HepG2 (cell line): ENCODE data around the gene ZNF740. TPM values are rescaled to one million over a fixed set of nuclear protein-coding genes. Genes with fewer than 3 reads are reported as not detected.

ENCODE experiments used
- AGO1 ChIP-seq: fragments of 200-400 bp; formaldehyde crosslinking; IDR thresholded peaks from 2 replicates; pipeline ENCODE4 v1.6.1; 2017; ENCODE audit warnings: mild to moderate bottlenecking, low read depth, low read length, moderate library complexity; ENCODE audit not compliant: poor library complexity, severe bottlenecking
- AGO2 ChIP-seq: fragments of 200-400 bp; formaldehyde crosslinking; optimal IDR thresholded peaks from 2 replicates; pipeline ENCODE3; 2017; ENCODE audit warnings: mild to moderate bottlenecking, low read depth, low read length, moderate library complexity
- AHDC1 ChIP-seq: sonication (generic); formaldehyde crosslinking; IDR thresholded peaks from 2 replicates; pipeline ENCODE4 v1.5.1; 2020; ENCODE audit warnings: mild to moderate bottlenecking, missing genetic modification reagents, borderline replicate concordance
- BRD4 ChIP-seq: sonication (generic); formaldehyde crosslinking; IDR thresholded peaks from 2 replicates; pipeline ENCODE4 v1.4.0; 2020; ENCODE audit warnings: missing genetic modification reagents
- CBX5 ChIP-seq: sonication (generic); formaldehyde crosslinking; IDR thresholded peaks from 2 replicates; pipeline ENCODE4 v1.4.0; 2020; ENCODE audit warnings: missing genetic modification reagents, borderline replicate concordance
- ELF1 ChIP-seq: sonication (generic); formaldehyde crosslinking; IDR thresholded peaks from 2 replicates; pipeline ENCODE4 v1.4.0; 2020; ENCODE audit warnings: missing genetic modification reagents
- ETV5 ChIP-seq: IDR thresholded peaks from 2 replicates; pipeline ENCODE4 v1.6.1; 2018; ENCODE audit warnings: missing biosample characterization, missing genetic modification reagents, inconsistent platforms, borderline replicate concordance
- GABPA ChIP-seq, 2 experiments: IDR thresholded peaks; 2 replicates each; pipeline ENCODE4 v1.6.1; 2011 to 2016; ENCODE audit warnings: low read depth in 2 of 2, low read length in 1 of 2, missing biosample characterization in 1 of 2, missing genetic modification characterization in 1 of 2
- HNRNPUL1 ChIP-seq: fragments of 200-400 bp; formaldehyde crosslinking; IDR thresholded peaks from 2 replicates; pipeline ENCODE4 v1.6.1; 2017; ENCODE audit warnings: low read depth, mild to moderate bottlenecking, low read length, moderate library complexity
- KDM2A ChIP-seq: sonication (generic); formaldehyde crosslinking; IDR thresholded peaks from 2 replicates; pipeline ENCODE4 v1.4.0; 2020; ENCODE audit warnings: low read depth, missing genetic modification reagents, borderline replicate concordance
- NFE2 ChIP-seq: sonication (generic); formaldehyde crosslinking; IDR thresholded peaks from 2 replicates; pipeline ENCODE4 v1.4.0; 2020; ENCODE audit warnings: missing genetic modification reagents
- RBM22 ChIP-seq: fragments of 200-400 bp; formaldehyde crosslinking; optimal IDR thresholded peaks from 2 replicates; pipeline ENCODE3; 2017; ENCODE audit warnings: mild to moderate bottlenecking, low read length, moderate library complexity
- REPIN1 ChIP-seq: sonication (generic); formaldehyde crosslinking; IDR thresholded peaks from 2 replicates; pipeline ENCODE4 v1.8.0; 2022; ENCODE audit warnings: missing genetic modification reagents, low read depth, mild to moderate bottlenecking, borderline replicate concordance
- SALL2 ChIP-seq: sonication (generic); formaldehyde crosslinking; IDR thresholded peaks from 2 replicates; pipeline ENCODE4 v1.8.1; 2023; ENCODE audit warnings: mild to moderate bottlenecking, missing genetic modification reagents, inconsistent platforms
- STAG1 ChIP-seq: sonication (generic); formaldehyde crosslinking; IDR thresholded peaks from 2 replicates; pipeline ENCODE4 v1.4.0; 2020; ENCODE audit warnings: missing genetic modification reagents
- TARDBP ChIP-seq: sonication (generic); formaldehyde crosslinking; IDR thresholded peaks from 2 replicates; pipeline ENCODE4 v1.8.0; 2022; ENCODE audit warnings: mild to moderate bottlenecking, missing genetic modification reagents
- THAP11 ChIP-seq: IDR thresholded peaks from 2 replicates; pipeline ENCODE4 v1.6.1; 2016; ENCODE audit warnings: missing biosample characterization, missing genetic modification reagents
- XRCC5 ChIP-seq: fragments of 200-400 bp; formaldehyde crosslinking; optimal IDR thresholded peaks from 2 replicates; pipeline ENCODE3; 2017; ENCODE audit warnings: mild to moderate bottlenecking, low read length
- ZC3H4 ChIP-seq: sonication (generic); formaldehyde crosslinking; IDR thresholded peaks from 2 replicates; pipeline ENCODE4 v1.4.0; 2020; ENCODE audit warnings: missing genetic modification reagents, borderline replicate concordance
- ZNF556 ChIP-seq: sonication (generic); formaldehyde crosslinking; IDR thresholded peaks from 2 replicates; pipeline ENCODE4 v1.4.0; 2020; ENCODE audit warnings: mild to moderate bottlenecking, missing genetic modification reagents, borderline replicate concordance
- ZNF670 ChIP-seq: sonication (generic); formaldehyde crosslinking; IDR thresholded peaks from 2 replicates; pipeline ENCODE4 v1.8.0; 2022; ENCODE audit warnings: mild to moderate bottlenecking, missing genetic modification reagents, borderline replicate concordance
- polyA plus RNA-seq, 8 experiments: library from polyadenylated mRNA; depleted of rRNA in 3 of 8; stranded (reverse) in 7 of 8; unstranded in 1 of 8; fragments of >200 nt; fragmentation: Illumina TruSeq in 4 of 8; extraction: Trizol in 4 of 8; gene quantifications; 2 replicates each; pipeline versions ENCODE4 v1.2.1 to v1.2.3, GENCODE V29; 2011 to 2016; ENCODE audit warnings: low read depth in 4 of 8, missing spikeins in 1 of 8, mixed read lengths in 1 of 8; ENCODE audit not compliant: insufficient read depth in 1 of 8
- total RNA-seq, 5 experiments: library from RNA; depleted of rRNA; stranded (reverse); fragments of >200 nt; fragmentation: Illumina TruSeq; extraction: Trizol; gene quantifications; 2 replicates each; pipeline ENCODE4 v1.2.3, GENCODE V29; 2016; ENCODE audit warnings: low read depth in 1 of 5
- TF ChIP-seq, protein P1 (sequence below): IDR thresholded peaks from 2 replicates; pipeline ENCODE4 v1.6.1; 2016; ENCODE audit warnings: missing compliant biosample characterization, missing genetic modification reagents, borderline replicate concordance
- TF ChIP-seq, protein P2 (sequence below): sonication (generic); formaldehyde crosslinking; IDR thresholded peaks from 2 replicates; pipeline ENCODE4 v1.4.0; 2020; ENCODE audit warnings: missing genetic modification reagents

ZNF740 gene
- total and polyA plus RNA-seq, 2 of the 13 experiments (the other 11 are each of a cell fraction or from before 2014, with no cell fraction given) = 16.9 to 19.0 TPM

DNA sequence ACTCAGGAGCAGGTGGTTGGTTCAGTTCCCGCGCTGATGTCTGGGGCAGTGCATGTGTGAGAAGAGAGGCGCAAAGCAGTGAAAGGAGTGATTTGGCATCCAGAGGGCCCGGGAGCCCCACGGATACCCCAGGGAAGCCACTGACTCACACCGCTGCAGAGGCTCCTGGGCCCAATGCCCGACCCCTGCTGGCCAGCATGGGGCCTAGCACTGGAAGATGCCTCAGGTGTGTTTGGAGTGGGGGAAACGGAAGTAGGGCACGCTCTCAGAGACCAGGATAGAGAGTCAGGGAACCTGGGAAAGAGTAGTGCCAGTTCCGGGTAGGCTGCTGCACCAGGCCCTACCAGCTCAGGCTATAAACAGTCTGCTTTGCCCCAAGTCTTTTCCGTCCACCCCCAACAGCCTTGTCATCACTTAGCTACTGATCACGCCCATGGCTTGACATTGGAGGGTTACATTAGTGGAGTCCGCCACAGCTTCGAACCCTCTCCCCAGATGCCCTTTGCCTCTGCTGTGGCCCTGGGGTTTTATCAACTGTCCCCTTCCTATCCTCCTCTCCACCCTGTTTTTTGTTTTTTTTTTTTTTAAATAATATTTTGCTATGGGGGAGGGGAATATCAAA is 9.7 kb downstream of the ZNF740 start (continued):
- TF ChIP-seq AHDC1 (CRISPR knock-in tag) (no peak), KDM2A (CRISPR knock-in tag) (peak; percentile 55; the same call in 1 of the 2 replicates), STAG1 (peak; percentile 66), ELF1 (CRISPR knock-in tag) (0 out of 2 replicates have a peak, but pooled peaks have one; percentile 17), ZC3H4 (CRISPR knock-in tag) (no peak), REPIN1 (CRISPR knock-in tag) (0 out of 2 replicates have a peak, but pooled peaks have one; percentile 18), AGO1 (peak; percentile 39), GABPA (IDR thresholded peaks at IDR 0.05; ENCODE audit: low read depth, low read length) (no peak), GABPA (CRISPR knock-in tag; IDR thresholded peaks at IDR 0.05; ENCODE audit: low read depth) (peak; percentile 48; the same call in 1 of the 2 replicates), BRD4 (CRISPR knock-in tag) (0 out of 2 replicates have a peak, but pooled peaks have one; percentile 23), SALL2 (CRISPR knock-in tag) (0 out of 2 replicates have a peak, but pooled peaks have one; percentile 45), HNRNPUL1 (no peak), TARDBP (CRISPR knock-in tag) (0 out of 2 replicates have a peak, but pooled peaks have one; percentile 67), THAP11 (CRISPR knock-in tag) (0 out of 2 replicates have a peak, but pooled peaks have one; percentile 26), ZNF670 (CRISPR knock-in tag) (no peak), ETV5 (0 out of 2 replicates have a peak, but pooled peaks have one; percentile 19), ZNF556 (no peak), CBX5 (CRISPR knock-in tag) (0 out of 2 replicates have a peak, but pooled peaks have one; percentile 21), NFE2 (CRISPR knock-in tag) (no peak), RBM22 (peak; percentile 71), AGO2 (peak; percentile 86), XRCC5 (peak; percentile 87)
- TF ChIP-seq, protein P1, sequence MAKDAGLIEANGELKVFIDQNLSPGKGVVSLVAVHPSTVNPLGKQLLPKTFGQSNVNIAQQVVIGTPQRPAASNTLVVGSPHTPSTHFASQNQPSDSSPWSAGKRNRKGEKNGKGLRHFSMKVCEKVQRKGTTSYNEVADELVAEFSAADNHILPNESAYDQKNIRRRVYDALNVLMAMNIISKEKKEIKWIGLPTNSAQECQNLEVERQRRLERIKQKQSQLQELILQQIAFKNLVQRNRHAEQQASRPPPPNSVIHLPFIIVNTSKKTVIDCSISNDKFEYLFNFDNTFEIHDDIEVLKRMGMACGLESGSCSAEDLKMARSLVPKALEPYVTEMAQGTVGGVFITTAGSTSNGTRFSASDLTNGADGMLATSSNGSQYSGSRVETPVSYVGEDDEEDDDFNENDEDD (CRISPR knock-in tag) = no peak
- TF ChIP-seq, protein P2, sequence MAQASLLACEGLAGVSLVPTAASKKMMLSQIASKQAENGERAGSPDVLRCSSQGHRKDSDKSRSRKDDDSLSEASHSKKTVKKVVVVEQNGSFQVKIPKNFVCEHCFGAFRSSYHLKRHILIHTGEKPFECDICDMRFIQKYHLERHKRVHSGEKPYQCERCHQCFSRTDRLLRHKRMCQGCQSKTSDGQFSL (CRISPR knock-in tag) = peak; percentile 52; the same call in 1 of the 2 replicates
